IMR-90 (cell line): ENCODE measurements around the gene PEX14. TPM values are rescaled to one million over a fixed set of nuclear protein-coding genes. Genes with fewer than 3 reads are reported as not detected.
"Not testable (repeated sequence)": the region's sequence is repeated elsewhere in the genome, so short reads cannot be mapped to it uniquely, and the experiment has no call there.

Experiments
- ATAC-seq: fragments of 200-7000 bp; cut with Tn5 transposase; 2 replicates; pipeline ENCODE4 v1.9.1; 2020; ENCODE audit warnings: low read depth, mild to moderate bottlenecking, moderate library complexity
- BruUV-seq: library from RNA; stranded (reverse); fragments of 400-500 nt; replicated peaks from 2 replicates; lab custom pipeline; 2021; lab: Mats Ljungman, UMichigan
- CTCF ChIA-PET: fragments of 300-600 bp; formaldehyde crosslinking; extraction: SDS; loops from one replicate; lab custom pipeline; 2021; ENCODE audit warnings: antibody characterized with exemption; lab: Yijun Ruan, JAX
- POLR2A ChIA-PET: fragments of 300-600 bp; sonication (Branson Sonifier 250); formaldehyde crosslinking; loops from one replicate; lab custom pipeline; 2022; ENCODE audit warnings: antibody characterized with exemption; ENCODE audit not compliant: unreplicated experiment; lab: Charles Lee
- DNase-seq: peaks from one replicate; pipeline ENCODE4 v3.0.0; 2013
- H2AFZ ChIP-seq: replicated peaks from 2 replicates; pipeline ENCODE3; 2013; ENCODE audit warnings: low read length, mild to moderate bottlenecking; ENCODE audit not compliant: poor library complexity
- H2AK5ac ChIP-seq: 2 replicates; pipeline ENCODE4 v1.6.1; 2013; ENCODE audit warnings: low read depth, low read length, inconsistent platforms
- H2AK9ac ChIP-seq: replicated peaks from 2 replicates; pipeline ENCODE3; 2013; ENCODE audit warnings: mild to moderate bottlenecking, low read depth, low read length, moderate library complexity; ENCODE audit not compliant: poor library complexity
- H2BK120ac ChIP-seq: 2 replicates; pipeline ENCODE4 v1.6.1; 2013; ENCODE audit warnings: low read depth, low read length, inconsistent platforms
- H2BK15ac ChIP-seq: 3 replicates; pipeline ENCODE4 v1.6.1; 2013; ENCODE audit warnings: low read depth, low read length, inconsistent platforms
- H2BK20ac ChIP-seq: 2 replicates; pipeline ENCODE4 v1.6.1; 2013; ENCODE audit warnings: low read depth, mild to moderate bottlenecking, inconsistent platforms, low read length, moderate library complexity
- H2BK5ac ChIP-seq: 2 replicates; pipeline ENCODE4 v1.6.1; 2013; ENCODE audit warnings: mild to moderate bottlenecking, low read depth, low read length, inconsistent platforms; ENCODE audit not compliant: poor library complexity, severe bottlenecking
- H3K14ac ChIP-seq: replicated peaks from 2 replicates; pipeline ENCODE4 v1.6.1; 2013; ENCODE audit warnings: low read depth, low read length, inconsistent platforms
- H3K18ac ChIP-seq: 2 replicates; pipeline ENCODE4 v1.6.1; 2013; ENCODE audit warnings: low read depth, low read length, control low read depth
- H3K23ac ChIP-seq: 2 replicates; pipeline ENCODE4 v1.6.1; 2013; ENCODE audit warnings: low read depth, low read length, inconsistent platforms
- H3K27ac ChIP-seq: 2 replicates; pipeline ENCODE4 v1.5.1; 2013; ENCODE audit warnings: mild to moderate bottlenecking, control low read depth, low read length; ENCODE audit not compliant: insufficient read depth
- H3K27me3 ChIP-seq: 2 replicates; pipeline ENCODE4 v1.6.1; 2013; ENCODE audit warnings: low read length; ENCODE audit not compliant: control insufficient read depth, insufficient read depth
- H3K36me3 ChIP-seq: 2 replicates; pipeline ENCODE4 v1.6.1; 2013; ENCODE audit warnings: low read length, mixed read lengths; ENCODE audit not compliant: control insufficient read depth, insufficient read depth
- H3K4ac ChIP-seq: 2 replicates; pipeline ENCODE4 v1.6.1; 2013; ENCODE audit warnings: low read depth, low read length, inconsistent platforms
- H3K4me1 ChIP-seq: 2 replicates; pipeline ENCODE4 v1.6.1; 2013; ENCODE audit warnings: low read length, mixed read lengths; ENCODE audit not compliant: control insufficient read depth, insufficient read depth
- H3K4me2 ChIP-seq: 2 replicates; pipeline ENCODE4 v1.6.1; 2013; ENCODE audit warnings: low read depth, mild to moderate bottlenecking, control low read depth, low read length, moderate library complexity
- H3K4me3 ChIP-seq: 2 replicates; pipeline ENCODE4 v1.5.1; 2013; ENCODE audit warnings: low read depth, mild to moderate bottlenecking, control low read depth, low read length, moderate library complexity; ENCODE audit not compliant: insufficient read depth
- H3K56ac ChIP-seq: 2 replicates; pipeline ENCODE4 v1.6.1; 2013; ENCODE audit warnings: low read length, inconsistent platforms; ENCODE audit not compliant: insufficient read depth; ENCODE audit errors: extremely low read depth
- H3K79me1 ChIP-seq, 2 experiments: 2 replicates each; pipeline ENCODE4 v1.6.1; 2013; ENCODE audit warnings: low read length in 2 of 2, inconsistent platforms in 1 of 2, low read depth in 1 of 2
- H3K9ac ChIP-seq: 2 replicates; pipeline ENCODE4 v1.6.1; 2013; ENCODE audit warnings: low read depth, low read length, control low read depth
- H3K9me1 ChIP-seq: 2 replicates; pipeline ENCODE4 v1.6.1; 2013; ENCODE audit warnings: low read length, inconsistent platforms; ENCODE audit not compliant: insufficient read depth
- H3K9me3 ChIP-seq: 2 replicates; pipeline ENCODE4 v1.6.1; 2013; ENCODE audit warnings: low read length; ENCODE audit not compliant: control insufficient read depth, insufficient read depth
- H4K20me1 ChIP-seq: 2 replicates; pipeline ENCODE4 v1.6.1; 2013; ENCODE audit warnings: low read length, inconsistent platforms; ENCODE audit not compliant: insufficient read depth
- H4K5ac ChIP-seq: 2 replicates; pipeline ENCODE4 v1.6.1; 2013; ENCODE audit warnings: mild to moderate bottlenecking, low read depth, low read length, control low read depth
- H4K8ac ChIP-seq, 2 experiments: 2 replicates each; pipeline ENCODE4 v1.6.1; 2013; ENCODE audit warnings: low read depth in 2 of 2, low read length in 2 of 2, control low read depth in 1 of 2, inconsistent platforms in 1 of 2
- H4K91ac ChIP-seq: 2 replicates; pipeline ENCODE4 v1.6.1; 2013; ENCODE audit warnings: low read depth, low read length, inconsistent platforms; ENCODE audit not compliant: insufficient read depth
- WGBS, 2 experiments: methylation state at CpG; one replicate each; pipeline versions ENCODE4 v1.1.5 to v1.1.7; 2013; ENCODE audit warnings: missing lambda C conversion rate in 2 of 2; ENCODE audit not compliant: insufficient read length in 1 of 2; ENCODE audit errors: extremely low coverage in 2 of 2; 5-methylcytosine and 5-hydroxymethylcytosine counted together
- dilution Hi-C: fragments of 300-500 bp; cut with HindIII; formaldehyde crosslinking; loops from one replicate; pipeline ENCODE4 v1.14.3; 2018; ENCODE audit warnings: low sequenced_read_pairs; ENCODE audit not compliant: unreplicated experiment
- in situ Hi-C: fragments of 300-500 bp; cut with MboI; formaldehyde crosslinking; loops from 3 replicates; pipeline ENCODE4 v1.14.3; 2019; ENCODE audit warnings: low sequenced_read_pairs, inconsistent platforms, mixed read lengths
- intact Hi-C: fragments of 100-400 bp; cut with micrococcal nuclease; formaldehyde crosslinking; loops from 2 replicates; pipeline ENCODE4 v1.10.0; 2022
- polyA plus RNA-seq, 3 experiments: library from polyadenylated mRNA; depleted of rRNA; stranded (reverse); fragments of >200 nt; gene quantifications; 2 replicates each; pipeline ENCODE4 v1.2.3, GENCODE V29; 2012; ENCODE audit warnings: low replicate concordance in 1 of 3
- total RNA-seq: library from RNA; depleted of rRNA; stranded (reverse); fragments of >200 nt; gene quantifications from 2 replicates; pipeline ENCODE4 v1.2.3, GENCODE V29; 2012

PEX14 gene
- total and polyA plus RNA-seq, 2 of the 4 experiments (the other 2 are of a cell fraction), result 9.5 to 22.5 TPM

DNA sequence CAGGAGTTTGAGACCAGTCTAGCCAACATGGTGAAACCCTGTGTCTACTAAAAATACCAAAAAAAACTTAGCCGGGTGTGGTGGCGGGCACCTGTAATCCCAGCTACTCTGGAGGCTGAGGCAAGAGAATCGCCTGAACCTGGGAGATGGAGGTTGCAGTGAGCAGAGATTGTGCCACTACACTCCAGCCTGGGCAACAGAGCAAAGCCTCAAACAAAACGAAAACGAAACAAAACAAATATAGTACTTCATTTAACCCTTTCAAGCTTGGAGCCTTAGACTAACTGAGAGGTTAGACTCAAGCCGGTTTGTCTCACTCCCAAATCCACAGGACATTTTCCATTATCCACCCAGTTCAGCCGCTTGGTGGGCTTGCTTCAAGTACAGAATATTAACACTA lies 17.3 kb upstream of the PEX14 start:
- H2AK5ac ChIP-seq, intact Hi-C loops, H3K4me3 ChIP-seq, H2BK15ac ChIP-seq, H3K9ac ChIP-seq, H3K27ac ChIP-seq, H4K5ac ChIP-seq, H3K9me3 ChIP-seq, H4K8ac ChIP-seq, DNase-seq, H3K79me1 ChIP-seq, H3K14ac ChIP-seq, H2BK20ac ChIP-seq, H2AFZ ChIP-seq, dilution Hi-C loops, H2BK120ac ChIP-seq, BruUV-seq, H4K91ac ChIP-seq, CTCF ChIA-PET, H3K4ac ChIP-seq, H3K9me1 ChIP-seq, H3K27me3 ChIP-seq, H3K56ac ChIP-seq, H2AK9ac ChIP-seq, H3K23ac ChIP-seq, H4K20me1 ChIP-seq, H3K18ac ChIP-seq, ATAC-seq, POLR2A ChIA-PET, H2BK5ac ChIP-seq, in situ Hi-C loops, H3K4me1 ChIP-seq, H3K4me2 ChIP-seq: not testable (repeated sequence)
- peaks cover 14% of the 10 kb centered on the region for H3K36me3 ChIP-seq
- WGBS, 2 experiments, result 39% methylated on average over 3 of the region's 7 CpGs; no CpG with 5 or more reads in 1 of the 2 experiments
